WTC11 (cell line): ENCODE measurements around the gene WFDC6. TPM values are rescaled to one million over a fixed set of nuclear protein-coding genes. Genes with fewer than 3 reads are reported as not detected.

ENCODE experiments used
- ATAC-seq: fragments of 200-7000 bp; cut with Tn5 transposase; 2 replicates; pipeline ENCODE4 v1.10.0; 2021; ENCODE audit warnings: mild to moderate bottlenecking, moderate library complexity
- CTCF ChIA-PET: fragments of 300-600 bp; sonication (Branson Sonifier 250); formaldehyde crosslinking; loops from one replicate; lab custom pipeline; 2021; ENCODE audit warnings: antibody characterized with exemption; lab: Charles Lee
- POLR2A ChIA-PET: fragments of 350-600 bp; sonication (Branson Sonifier 250); formaldehyde crosslinking; loops from one replicate; lab custom pipeline; 2021; ENCODE audit warnings: antibody characterized with exemption; lab: Charles Lee
- DNase-seq: peaks from one replicate; pipeline ENCODE4 v3.0.0; 2021; ENCODE audit warnings: low spot score
- H3K27ac Mint-ChIP-seq: 2 replicates; pipeline ENCODE4 v1.8.0; 2021; ENCODE audit warnings: mixed read lengths
- H3K27me3 Mint-ChIP-seq: 2 replicates; pipeline ENCODE4 v1.8.0; 2021; ENCODE audit warnings: low read depth, mild to moderate bottlenecking, moderate library complexity, mixed read lengths
- H3K36me3 Mint-ChIP-seq: 2 replicates; pipeline ENCODE4 v1.8.0; 2021; ENCODE audit warnings: mixed read lengths
- H3K4me1 Mint-ChIP-seq: 2 replicates; pipeline ENCODE4 v1.8.0; 2022; ENCODE audit warnings: mixed read lengths
- H3K4me3 Mint-ChIP-seq: 2 replicates; pipeline ENCODE4 v1.8.0; 2021; ENCODE audit warnings: mild to moderate bottlenecking, moderate library complexity, mixed read lengths
- H3K9me3 Mint-ChIP-seq: 2 replicates; pipeline ENCODE4 v1.8.0; 2021; ENCODE audit warnings: mixed read lengths
- ARID4B ChIP-seq: sonication (generic); formaldehyde crosslinking; IDR thresholded peaks from 2 replicates; pipeline ENCODE4 v1.8.0; 2023; ENCODE audit warnings: missing genetic modification reagents, mild to moderate bottlenecking, borderline replicate concordance
- ATF3 ChIP-seq: sonication (generic); formaldehyde crosslinking; conservative IDR thresholded peaks from 2 replicates; pipeline ENCODE4 v1.8.1; 2022; ENCODE audit warnings: mild to moderate bottlenecking, missing genetic modification reagents
- FOXP4 ChIP-seq: sonication (generic); formaldehyde crosslinking; IDR thresholded peaks from 2 replicates; pipeline ENCODE4 v1.8.0; 2022; ENCODE audit warnings: mild to moderate bottlenecking, missing genetic modification reagents
- GTF2I ChIP-seq: fragments of 250-450 bp; sonication (Bioruptor Pico); conservative IDR thresholded peaks from 2 replicates; pipeline ENCODE4 v1.4.0; 2021; ENCODE audit warnings: mild to moderate bottlenecking
- MYBL2 ChIP-seq: sonication (generic); formaldehyde crosslinking; IDR thresholded peaks from 2 replicates; pipeline ENCODE4 v1.8.1; 2023; ENCODE audit warnings: mild to moderate bottlenecking, moderate library complexity, missing genetic modification reagents
- NFYB ChIP-seq: sonication (generic); formaldehyde crosslinking; conservative IDR thresholded peaks from 2 replicates; pipeline ENCODE4 v1.8.0; 2022; ENCODE audit warnings: low read depth, missing genetic modification reagents
- NR2C2 ChIP-seq: sonication (generic); formaldehyde crosslinking; IDR thresholded peaks from 2 replicates; pipeline ENCODE4 v1.8.0; 2022; ENCODE audit warnings: mild to moderate bottlenecking, missing genetic modification reagents
- SMAD3 ChIP-seq: sonication (generic); formaldehyde crosslinking; IDR thresholded peaks from 2 replicates; pipeline ENCODE4 v1.8.0; 2022; ENCODE audit warnings: missing genetic modification reagents, mild to moderate bottlenecking, borderline replicate concordance
- SMAD4 ChIP-seq: sonication (generic); formaldehyde crosslinking; IDR thresholded peaks from 2 replicates; pipeline ENCODE4 v1.8.0; 2022; ENCODE audit warnings: mild to moderate bottlenecking, missing genetic modification reagents
- SP1 ChIP-seq: sonication (generic); formaldehyde crosslinking; conservative IDR thresholded peaks from 2 replicates; pipeline ENCODE4 v1.8.1; 2022; ENCODE audit warnings: missing genetic modification reagents
- TCF7 ChIP-seq: sonication (generic); formaldehyde crosslinking; IDR thresholded peaks from 2 replicates; pipeline ENCODE4 v1.8.0; 2022; ENCODE audit warnings: mild to moderate bottlenecking, low read depth, missing genetic modification reagents, moderate library complexity
- USF1 ChIP-seq: sonication (generic); formaldehyde crosslinking; IDR thresholded peaks from 2 replicates; pipeline ENCODE4 v1.8.0; 2022; ENCODE audit warnings: mild to moderate bottlenecking, missing genetic modification reagents
- ZNF121 ChIP-seq: sonication (generic); formaldehyde crosslinking; IDR thresholded peaks from 2 replicates; pipeline ENCODE4 v1.8.0; 2023; ENCODE audit warnings: missing genetic modification reagents
- ZNF263 ChIP-seq: sonication (generic); formaldehyde crosslinking; IDR thresholded peaks from 2 replicates; pipeline ENCODE4 v1.8.1; 2022; ENCODE audit warnings: low read depth, mild to moderate bottlenecking, moderate library complexity, missing genetic modification reagents
- ZNF425 ChIP-seq: fragments of 250-450 bp; sonication (Bioruptor Pico); conservative IDR thresholded peaks from 2 replicates; pipeline ENCODE4 v1.9.0; 2021; ENCODE audit warnings: mild to moderate bottlenecking
- total RNA-seq: library from RNA; stranded (reverse); gene quantifications from 3 replicates; pipeline ENCODE4 v1.2.3, GENCODE V29; 2021

The WFDC6 gene
- total RNA-seq, 1 experiment from 2014 or later: not detected

- TF ChIP-seq ZNF121 (CRISPR knock-in tag) (no peak), NFYB (CRISPR knock-in tag) (no peak), NR2C2 (CRISPR knock-in tag) (no peak), FOXP4 (no peak), ARID4B (CRISPR knock-in tag) (no peak), SMAD4 (no peak), USF1 (CRISPR knock-in tag) (no peak), SP1 (no peak), ZNF263 (CRISPR knock-in tag) (no peak), ZNF425 (CRISPR knock-in tag) (no peak), TCF7 (CRISPR knock-in tag) (no peak), ATF3 (CRISPR knock-in tag) (no peak), SMAD3 (CRISPR knock-in tag) (no peak), GTF2I (no peak), MYBL2 (CRISPR knock-in tag) (no peak)
- Mint-ChIP-seq H3K4me1 (no peaks in the 10 kb centered on the region), H3K4me3 (no peak within 1 kb of the TSS), H3K36me3 (no peaks in the 10 kb centered on the region), H3K27ac (no peak within 1 kb of the TSS), H3K27me3 (no peaks in the 10 kb centered on the region; the same call in 1 of the 2 replicates), H3K9me3 (peaks cover 9% of the 10 kb centered on the region)
- ChIA-PET CTCF (interaction anchor here (0.6 to 1.0 kb wide), 5 partner anchors 23 to 256 kb away, joined by 3 to 6 read pairs (median 3); no protein-coding TSS in a partner anchor), POLR2A (no interaction called here)
- DNase-seq (no peak), ATAC-seq (peak; percentile 48)
Observed at GRCh38 chr20:45515147-45515913, 24.0 kb downstream of the WFDC6 start, which contains the start of gene SPINT3. SPINT3 (minus strand) TSS chr20:45515622; CDS start chr20:45515608, 14 bp downstream.
